ENCODE measurements around the gene NPLOC4.
"Not testable (repeated sequence)": the region's sequence is repeated elsewhere in the genome, so short reads cannot be mapped to it uniquely, and the experiment has no call there.

NPLOC4 gene

DNA sequence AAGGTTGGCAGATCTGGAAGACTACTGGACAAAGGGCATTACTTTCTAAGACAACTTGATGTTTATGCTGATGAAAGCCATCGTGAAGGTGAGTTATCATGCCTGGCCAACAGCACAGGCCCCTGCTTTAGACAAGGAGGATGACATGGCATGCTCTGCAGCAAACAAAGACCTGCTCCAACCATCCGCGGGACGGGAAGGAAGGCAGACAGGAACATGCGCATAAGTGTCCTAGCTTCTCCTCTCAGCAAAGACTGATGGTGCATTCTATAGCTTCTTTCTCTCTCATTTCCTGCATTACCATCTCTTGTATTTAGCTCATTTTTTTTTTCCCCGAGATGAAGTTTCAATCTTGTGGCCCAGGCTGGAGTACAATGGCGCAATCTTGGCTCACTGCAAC, 5.4 kb downstream of the NPLOC4 start:
- no peak for DNase-seq

GRCh38 chr17:81630274-81630673, 6.6 kb downstream of the NPLOC4 start:
- DNase-seq: no peak

GRCh38 chr17:81621494-81622130, 15.3 kb downstream of the NPLOC4 start:
- no peak for DNase-seq

GRCh38 chr17:81618307-81618706, 18.6 kb downstream of the NPLOC4 start:
- not testable (repeated sequence) for DNase-seq

DNA sequence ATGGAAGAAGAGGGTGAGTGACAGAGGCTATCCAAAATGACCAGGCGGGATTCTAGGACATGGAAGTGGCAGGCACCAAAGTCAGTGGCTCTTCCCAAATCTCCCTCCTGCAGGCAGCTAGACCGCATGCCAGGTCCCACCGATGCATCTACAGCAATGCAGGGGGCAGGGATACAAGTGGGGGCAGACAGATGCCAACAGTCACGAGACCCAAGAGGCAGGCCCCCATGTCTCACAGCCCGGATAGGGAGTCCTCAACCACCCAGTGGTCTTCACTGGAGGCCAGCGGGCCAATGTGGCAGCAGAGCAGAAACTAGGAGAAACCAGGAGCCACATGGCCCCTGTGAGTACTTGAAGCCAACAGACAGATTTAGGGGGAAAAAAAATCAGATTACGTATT, 20.0 kb downstream of the NPLOC4 start:
- DNase-seq: no peak

- no peak for DNase-seq
Observed at GRCh38 chr17:81615401-81615930, 21.4 kb downstream of the NPLOC4 start.

GRCh38 chr17:81612172-81612970, 24.5 kb downstream of the NPLOC4 start:
- no peak for DNase-seq

- peak in 1 of 2 donors; percentile 16 for DNase-seq
Observed at GRCh38 chr17:81609541-81610311, 27.2 kb downstream of the NPLOC4 start.

GRCh38 chr17:81608605-81609004, 28.3 kb downstream of the NPLOC4 start:
- no peak for DNase-seq

GRCh38 chr17:81608082-81608481, 28.8 kb downstream of the NPLOC4 start:
- no peak for DNase-seq

DNA sequence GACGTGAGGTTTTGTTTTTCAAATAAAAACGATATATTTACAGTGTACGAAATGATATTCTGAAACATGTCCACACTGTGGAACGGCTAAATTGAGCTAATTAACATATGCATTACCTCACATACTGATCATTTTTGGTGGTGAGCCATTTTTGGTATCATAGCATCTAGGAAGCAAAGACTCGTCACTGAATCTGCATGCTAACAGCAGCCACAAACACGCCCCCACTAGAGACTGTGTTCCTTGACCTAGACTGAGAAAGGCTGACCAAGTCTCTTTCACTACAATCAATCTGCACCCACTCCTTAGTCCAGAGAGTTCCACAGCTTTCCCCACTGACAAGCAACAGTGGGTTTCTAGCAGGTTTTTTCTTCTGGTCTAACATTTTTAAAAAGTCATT, 29.5 kb downstream of the NPLOC4 start:
- no peak for DNase-seq

GRCh38 chr17:81603846-81604610, 32.9 kb downstream of the NPLOC4 start:
- no peak for DNase-seq

DNA sequence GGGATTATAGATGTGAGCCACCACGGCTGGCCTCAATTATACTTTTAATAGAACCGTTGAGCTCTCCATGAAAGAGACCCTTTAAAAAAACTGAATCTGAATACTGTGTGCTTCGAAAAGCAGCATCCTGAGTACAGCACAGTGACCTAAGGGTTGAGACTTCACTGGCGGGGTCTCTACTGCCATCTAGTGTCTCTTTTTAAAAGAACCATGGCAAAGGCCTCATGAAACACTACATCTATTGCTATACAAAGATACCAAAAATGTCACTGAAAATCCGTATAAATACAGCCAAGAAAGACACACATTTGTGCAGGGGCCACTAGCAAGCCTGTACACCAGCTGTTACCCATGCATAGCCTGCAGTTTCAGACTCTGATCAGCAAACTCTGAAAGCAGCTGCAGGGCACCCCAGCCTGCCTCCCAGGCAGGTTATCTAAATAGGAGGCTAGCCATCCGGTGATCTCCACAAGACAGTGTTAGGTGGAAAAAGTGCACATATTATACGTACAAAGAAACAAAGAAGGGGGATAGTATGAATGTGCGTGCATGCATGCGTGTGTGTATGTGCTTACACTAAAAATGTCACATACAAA, 35.3 kb downstream of the NPLOC4 start:
- DNase-seq: peak; percentile 43 to 80

- DNase-seq: no peak
Observed at GRCh38 chr17:81599719-81600486, 37.0 kb downstream of the NPLOC4 start.

DNA sequence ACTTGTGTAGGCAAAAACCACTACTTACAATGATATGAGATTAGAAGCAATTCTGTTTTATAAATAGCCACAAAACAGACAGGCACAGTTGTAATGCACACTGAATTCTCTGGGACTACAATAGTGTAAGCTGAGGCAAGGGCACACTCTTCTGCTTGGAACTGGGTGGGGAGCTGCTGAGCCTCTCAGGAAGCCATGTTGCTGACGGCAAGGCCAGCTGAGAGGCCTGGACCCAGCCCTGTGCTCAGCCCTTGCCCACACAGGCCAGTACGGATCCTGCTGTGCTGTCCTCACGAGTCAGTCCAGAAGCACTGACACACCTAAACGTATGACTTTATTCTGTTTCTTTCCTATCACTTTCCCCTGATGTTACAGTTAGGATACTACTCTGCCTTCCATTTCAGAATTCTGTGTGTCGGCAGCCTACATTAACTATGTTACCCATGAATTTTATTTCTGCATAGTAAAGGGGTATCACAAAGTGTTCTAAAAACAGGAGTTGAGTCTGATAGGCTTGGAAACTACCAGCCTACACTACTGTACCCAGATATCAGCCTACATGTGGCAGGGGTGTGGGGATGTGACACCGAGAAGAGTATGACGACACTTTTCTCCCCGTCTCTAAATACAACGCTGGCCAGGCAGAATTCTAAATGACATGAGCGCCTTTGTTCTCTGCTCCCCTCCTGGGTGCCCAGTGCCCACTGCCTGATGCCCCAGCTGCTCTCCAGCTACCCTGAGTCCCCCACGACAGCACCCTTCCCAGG, 43.6 kb downstream of the NPLOC4 start:
- DNase-seq: no peak

GRCh38 chr17:81591971-81592370, 44.9 kb downstream of the NPLOC4 start:
- DNase-seq: no peak

GRCh38 chr17:81590121-81590520, 46.8 kb downstream of the NPLOC4 start:
- DNase-seq: no peak

DNA sequence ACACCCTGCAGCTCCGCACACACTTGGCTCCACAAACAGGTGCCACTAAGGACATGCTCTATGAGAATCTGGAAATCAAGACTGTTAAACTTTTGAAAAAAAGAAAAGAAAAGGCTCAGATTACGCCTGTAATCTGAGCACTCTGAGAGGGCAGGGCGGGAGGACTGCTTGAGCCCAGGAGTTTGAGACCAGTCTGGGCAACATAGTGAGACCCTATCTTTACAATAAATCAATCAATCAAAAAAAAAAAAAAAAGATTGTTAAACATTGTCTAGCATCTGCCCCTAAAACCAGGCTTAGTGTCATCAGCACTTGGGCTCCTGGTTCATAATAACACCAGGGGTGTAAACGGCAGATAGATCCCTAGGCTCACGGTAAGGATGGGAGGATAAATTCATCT, 47.3 kb downstream of the NPLOC4 start:
- no peak for DNase-seq

DNA sequence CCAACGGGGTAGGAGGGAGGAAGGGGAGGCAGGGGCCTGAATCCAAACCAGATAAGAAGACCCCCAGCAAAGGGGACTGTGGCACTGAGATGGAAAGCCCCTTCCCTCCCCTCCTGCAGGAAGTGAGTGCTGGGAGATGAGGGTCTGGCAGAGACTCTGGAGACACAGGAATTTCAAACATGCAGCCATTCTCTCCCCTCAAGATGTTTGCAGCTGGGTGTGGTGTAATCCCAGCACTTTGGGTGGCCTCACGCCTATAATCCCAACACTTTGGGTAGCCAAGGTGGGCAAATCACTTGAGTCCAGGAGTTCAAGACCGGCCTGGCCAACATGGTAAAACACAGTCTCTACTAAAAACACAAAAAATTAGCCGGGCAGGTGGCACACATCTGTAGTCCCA, 50.8 kb downstream of the NPLOC4 start:
- no peak for DNase-seq

- not testable (repeated sequence) for DNase-seq
Observed at GRCh38 chr17:81584771-81585170, 52.1 kb downstream of the NPLOC4 start.

All from inflammatory macrophage treated with lipopolysaccharide for 1 hour (primary cell).